ENCODE measurements around the gene ACAP3.

The ACAP3 gene

DNA sequence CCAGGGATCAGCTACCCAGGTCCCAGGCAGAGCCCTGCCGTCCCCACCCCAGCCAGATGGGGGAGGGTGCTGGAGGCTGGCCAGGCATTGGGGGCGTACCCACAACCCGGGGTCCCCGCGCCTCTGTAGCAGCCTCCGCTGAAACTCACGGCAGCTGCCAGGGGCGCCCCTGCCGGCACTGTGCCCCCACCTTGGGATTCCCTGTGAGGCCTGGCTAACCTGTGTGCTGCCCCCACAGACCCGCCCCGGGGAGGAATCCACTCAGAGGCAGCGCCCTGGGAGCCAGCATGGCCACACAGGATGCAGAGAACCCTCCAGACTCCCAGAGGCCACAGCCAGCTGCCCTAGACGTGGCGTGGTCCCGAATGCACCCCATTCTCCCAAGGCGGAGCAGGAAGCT lies 37.7 kb upstream of the ACAP3 start:
- DNase-seq (ENCODE audit: low read depth) = no peak

DNA sequence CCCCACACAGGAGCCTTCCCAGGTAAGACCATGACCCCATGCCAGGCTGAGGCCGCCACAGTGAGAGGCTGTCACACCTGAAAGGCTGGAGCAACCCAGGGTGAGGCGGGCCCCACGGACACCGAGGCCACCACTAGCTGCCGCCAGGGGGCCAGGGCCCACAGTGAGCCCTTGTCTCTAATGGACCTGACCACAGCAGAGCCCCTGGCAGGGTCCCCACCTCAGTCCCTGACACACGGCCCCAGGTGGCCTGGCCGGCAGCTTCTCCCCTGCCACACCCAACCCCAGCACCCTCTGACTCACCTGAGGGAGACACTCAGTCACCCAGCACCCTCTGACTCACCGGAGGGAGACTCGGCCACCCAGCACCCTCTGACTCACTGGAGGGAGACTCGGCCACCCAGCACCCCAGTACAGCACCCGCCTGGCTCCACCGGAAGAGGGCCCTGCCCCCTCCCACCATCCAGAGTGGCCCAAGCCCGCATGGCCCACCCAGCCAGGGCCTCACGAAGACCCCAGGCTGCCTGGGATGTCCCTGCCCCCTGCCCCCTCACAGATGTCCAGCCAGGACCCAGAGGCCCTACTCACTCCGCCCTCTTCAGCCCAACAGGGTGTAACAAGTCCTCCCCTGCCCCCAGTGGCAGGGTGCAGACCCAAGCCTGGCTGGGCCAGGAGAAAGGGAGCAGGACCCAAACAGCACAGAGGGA lies 37.1 kb upstream of the ACAP3 start:
- no peak for DNase-seq (ENCODE audit: low read depth)

DNA sequence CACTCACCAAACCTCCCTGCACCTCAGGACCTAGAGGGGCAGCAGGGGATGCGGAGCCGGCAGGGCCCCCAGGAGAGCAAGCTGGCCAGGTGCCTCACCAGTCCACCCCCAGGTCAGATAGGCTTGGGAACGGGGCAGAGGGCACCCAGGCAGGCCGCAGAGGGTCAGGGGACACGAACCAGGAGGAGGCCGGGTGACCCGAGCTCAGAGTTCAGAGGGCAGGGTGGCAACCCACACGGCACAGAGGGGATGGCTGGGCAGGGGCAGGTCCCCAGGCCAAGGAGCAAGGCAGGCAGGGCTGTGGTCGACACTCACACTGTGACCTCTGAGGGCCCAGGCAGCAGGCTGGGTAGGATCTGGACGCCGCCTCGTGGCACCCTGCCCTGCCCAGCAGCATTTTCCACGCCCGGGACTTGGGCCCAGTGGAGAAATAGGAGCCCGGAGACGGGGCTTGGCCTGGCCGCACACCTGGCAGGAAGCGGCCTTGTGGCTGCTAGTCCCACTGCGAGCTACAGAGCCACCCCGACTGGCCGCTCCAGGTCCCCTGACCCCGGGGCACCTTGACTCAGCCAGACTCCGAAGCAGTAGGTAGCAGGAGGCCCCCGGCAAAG lies 36.2 kb upstream of the ACAP3 start:
- no peak for DNase-seq (ENCODE audit: low read depth)

DNA sequence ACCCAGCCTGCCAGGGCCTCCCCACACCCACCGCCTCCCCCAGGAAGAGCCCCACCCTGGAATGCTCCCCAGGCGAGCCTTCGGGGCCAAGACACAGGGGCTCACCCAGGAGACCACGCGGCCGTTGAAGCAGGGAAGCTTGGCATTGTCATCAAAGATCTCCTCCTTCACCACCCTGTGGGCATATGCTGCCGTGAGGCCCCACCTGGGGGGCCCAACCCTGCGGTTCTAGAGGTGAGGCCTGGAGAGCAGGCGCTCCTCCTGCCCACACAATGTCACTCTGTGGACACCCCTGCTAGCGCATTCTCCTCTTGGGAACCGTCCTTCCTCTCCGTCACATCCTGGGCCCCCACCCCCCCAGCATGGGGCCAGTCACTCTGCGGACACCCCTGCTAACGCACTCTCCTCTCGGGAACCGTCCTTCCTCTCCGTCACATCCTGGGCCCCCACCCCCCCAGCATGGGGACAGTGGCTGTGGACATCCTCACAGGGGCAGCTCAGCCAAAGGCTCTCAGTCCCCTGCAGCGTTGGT lies 34.9 kb upstream of the ACAP3 start:
- DNase-seq (ENCODE audit: low read depth) = no peak

DNA sequence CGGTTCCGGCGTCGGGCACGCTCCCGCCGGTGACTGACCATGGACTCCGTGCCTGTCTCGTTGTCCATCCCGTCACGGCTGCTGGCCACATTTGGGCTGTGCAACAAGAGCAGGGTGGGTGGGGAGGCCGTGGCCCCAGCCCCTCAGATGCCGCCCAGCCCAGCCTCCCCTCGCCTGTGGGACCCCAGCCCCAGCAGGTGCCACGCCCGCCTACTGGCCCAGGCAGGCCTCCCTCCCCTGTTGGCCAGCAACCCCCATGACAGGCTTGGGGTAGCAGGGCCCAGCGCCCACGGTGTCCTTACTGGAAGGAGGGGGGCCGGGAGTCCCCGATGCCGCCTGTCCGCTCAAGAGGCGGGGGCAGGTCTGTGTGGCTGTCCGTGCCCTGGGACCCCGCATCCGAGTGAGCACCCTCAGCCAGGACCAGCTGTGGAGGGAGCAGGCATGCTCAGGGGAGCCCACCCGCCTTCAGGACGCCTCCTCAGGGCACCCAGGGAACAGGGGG lies 34.4 kb upstream of the ACAP3 start:
- no peak for DNase-seq (ENCODE audit: low read depth)

DNA sequence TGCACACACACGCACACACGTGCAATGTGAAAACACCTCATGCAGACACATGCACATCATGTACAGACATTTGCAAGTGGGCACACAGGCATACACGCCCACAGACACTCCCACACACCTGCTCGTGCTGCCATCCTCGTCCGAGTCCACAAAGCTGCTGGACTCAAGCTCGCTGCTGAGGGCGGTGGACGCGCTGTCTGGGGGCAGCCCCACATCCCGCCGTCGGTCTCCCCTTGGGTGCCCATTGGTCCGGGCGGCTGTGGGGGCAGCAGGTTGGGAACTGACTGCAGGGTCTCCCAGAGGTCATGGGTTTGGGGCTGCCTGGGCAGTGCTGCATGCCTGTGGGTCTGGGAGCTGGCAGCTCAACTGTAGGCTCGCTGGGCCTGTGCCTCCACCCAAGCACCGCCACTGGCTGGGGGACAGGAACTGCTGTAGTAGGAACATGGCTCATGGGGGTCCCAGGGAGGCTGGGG lies 33.9 kb upstream of the ACAP3 start:
- DNase-seq (ENCODE audit: low read depth) = no peak

DNA sequence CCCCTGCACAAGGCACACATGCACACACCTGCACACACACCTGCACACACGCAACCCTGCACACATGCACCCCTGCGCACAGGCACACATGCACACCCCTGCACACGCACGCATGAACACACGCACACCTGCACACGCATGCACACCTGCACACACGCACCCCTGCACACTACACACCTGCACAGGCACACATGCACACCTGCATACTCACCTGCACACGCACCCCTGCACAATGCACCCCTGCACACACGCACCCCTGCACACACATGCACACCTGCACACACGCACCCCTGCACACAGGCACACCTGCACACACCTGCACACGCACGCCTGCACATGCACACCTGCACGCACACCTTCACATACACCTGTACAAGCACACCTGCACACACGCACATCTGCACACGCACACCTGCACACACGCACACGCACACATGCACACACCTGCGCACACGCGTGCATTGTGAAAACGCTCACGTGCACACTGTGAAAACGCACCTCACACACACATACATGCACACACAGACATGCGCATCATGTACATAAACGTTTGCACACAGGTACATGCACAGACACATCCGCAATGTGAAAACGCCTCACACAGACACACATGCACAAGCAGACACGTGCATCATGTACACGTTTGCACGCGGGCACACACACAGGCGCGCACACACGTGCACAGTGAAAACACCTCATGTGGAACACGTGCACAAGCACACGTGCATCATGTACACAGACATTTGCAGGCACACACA lies 33.2 kb upstream of the ACAP3 start:
- DNase-seq (ENCODE audit: low read depth) = no peak

DNA sequence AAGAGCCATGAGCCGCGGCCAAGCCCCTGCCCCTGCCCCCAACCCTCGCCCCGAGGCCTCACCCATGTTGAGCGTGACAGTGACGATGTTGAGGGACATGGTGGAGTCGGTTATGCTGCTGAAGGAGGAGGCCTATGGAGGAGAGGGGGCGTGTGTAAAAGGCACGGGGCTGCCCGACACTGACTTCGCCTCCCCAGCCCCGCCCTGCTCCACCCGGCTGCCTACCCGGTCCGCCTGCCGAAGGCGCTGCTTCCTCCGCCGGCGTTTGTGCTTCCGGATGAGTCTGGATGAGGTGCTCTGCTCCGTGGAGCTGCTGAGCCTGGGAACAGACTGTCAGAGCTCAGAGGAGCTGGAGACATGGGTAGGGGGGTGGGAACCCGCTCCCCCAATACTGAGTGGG lies 32.5 kb upstream of the ACAP3 start:
- DNase-seq (ENCODE audit: low read depth) = no peak

DNA sequence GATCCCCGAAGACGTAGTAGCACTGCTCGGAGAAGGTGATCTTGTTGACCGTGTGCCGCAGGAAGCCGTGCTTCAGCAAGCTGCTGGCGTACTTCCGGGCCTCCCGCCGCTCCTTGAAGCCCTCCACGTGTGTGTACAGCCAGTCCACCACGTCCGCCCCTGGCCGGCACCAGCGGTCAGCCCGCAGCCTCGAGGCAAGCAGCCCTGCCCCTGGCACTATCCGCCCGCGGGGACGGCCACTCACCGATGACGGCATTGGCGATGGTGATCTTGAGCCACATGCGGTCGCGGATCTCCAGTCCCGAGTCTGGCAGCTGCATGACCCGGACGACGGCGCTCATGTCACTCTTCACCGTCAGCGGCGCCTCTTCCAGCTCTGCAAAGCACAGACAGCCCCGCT lies 30.5 kb upstream of the ACAP3 start:
- no peak for DNase-seq (ENCODE audit: low read depth)

DNA sequence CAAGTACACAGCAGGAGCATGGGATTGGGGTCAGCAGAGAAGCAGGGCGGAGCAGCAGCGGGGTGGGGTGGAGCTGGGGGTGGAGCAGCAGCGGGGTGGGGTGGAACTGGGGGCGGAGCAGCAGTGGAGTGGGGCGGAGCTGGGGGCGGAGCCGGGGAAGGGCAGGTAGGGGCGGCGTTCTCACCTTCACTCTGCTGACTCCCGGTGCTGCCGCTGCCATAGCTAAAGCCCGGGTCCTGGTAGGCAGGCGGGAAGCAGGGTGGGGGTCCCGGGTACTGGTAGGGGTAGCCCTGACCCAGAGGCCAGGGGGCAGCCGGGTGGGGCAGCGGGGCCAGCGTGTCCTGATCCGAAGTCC lies 30.0 kb upstream of the ACAP3 start:
- DNase-seq (ENCODE audit: low read depth) = no peak

DNA sequence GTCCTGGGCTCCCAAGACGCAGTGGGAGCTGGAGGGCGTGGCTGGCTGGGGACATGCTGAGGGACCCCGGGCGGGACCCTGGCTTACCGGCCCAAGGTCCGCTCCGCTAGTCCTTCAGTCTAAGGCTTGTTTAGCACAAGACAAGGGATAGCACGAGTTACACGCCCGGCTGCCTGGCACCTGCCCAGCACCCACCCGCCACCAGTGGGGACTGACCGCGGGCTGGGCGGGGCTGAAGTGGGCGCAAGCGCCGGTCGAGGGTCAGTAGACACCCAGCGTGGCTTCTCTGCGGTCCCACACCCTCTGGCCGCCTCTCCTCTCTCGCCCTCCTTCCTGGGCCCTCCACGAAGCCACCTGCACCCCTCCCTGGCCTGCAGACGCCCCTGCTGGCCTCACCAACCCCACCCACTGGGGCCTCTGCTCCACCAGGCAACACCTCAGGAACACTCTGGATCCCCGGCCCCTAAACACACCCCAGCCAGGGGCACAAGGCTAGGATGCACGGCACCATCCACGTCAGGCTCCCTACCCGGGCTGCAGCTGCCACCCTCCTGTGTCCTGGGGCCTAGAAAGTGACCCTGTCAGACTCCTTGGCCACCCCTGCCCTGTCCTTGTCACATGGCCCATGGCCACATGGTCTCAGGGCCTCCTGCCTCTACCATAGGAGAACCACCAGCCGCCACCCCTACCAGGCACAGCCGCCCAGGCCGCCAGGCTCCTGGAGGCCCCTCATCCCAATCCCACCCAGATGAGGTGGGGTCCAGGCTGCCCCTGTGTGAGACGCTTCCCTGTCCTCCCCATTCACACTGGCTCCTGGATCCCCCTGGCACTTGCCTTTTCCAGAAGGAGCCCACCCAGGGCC lies 29.4 kb upstream of the ACAP3 start:
- DNase-seq (ENCODE audit: low read depth) = no peak

DNA sequence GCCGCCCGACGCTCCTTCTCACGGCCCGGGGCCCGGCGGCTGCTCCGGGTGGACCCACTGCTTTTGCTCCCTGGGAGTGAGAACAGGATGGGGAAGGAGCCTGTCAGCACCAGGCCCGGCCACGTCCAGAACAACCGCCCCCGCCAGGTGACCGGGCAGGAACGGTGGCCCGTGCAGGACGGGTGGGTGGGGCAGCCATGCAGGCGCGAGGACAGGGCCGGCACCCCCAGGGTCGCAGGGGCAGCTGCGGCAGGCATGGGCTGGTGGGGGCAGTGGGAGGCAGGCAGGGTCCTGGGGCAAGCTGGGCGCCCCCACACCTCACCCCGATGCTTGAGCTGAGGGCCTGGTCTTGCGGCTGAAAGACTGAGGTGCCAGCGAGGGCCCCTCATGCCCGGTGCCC lies 28.7 kb upstream of the ACAP3 start:
- DNase-seq (ENCODE audit: low read depth) = no peak

DNA sequence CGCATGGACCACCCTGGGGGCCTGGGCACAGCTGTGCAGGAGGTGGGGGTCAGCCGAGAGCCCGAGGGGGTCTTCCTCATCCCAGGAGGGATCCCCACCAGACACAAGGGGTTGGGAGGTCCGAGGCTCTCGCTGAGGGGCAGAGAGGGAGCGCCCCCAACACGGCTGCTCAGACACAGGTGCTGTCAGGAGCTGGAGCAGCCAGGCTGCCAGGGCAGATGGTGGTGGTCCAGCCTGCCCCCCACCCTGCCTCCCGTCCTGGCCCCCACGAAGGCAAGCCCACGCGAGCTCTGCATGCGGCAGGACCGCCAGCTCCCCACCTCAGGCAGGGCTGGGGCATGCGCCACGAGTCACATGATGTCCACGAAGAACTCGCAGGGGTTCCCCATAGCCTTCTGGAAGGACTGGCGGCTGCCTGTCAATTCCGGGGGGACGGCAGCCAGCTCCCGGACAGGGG lies 28.1 kb upstream of the ACAP3 start:
- no peak for DNase-seq (ENCODE audit: low read depth)

DNA sequence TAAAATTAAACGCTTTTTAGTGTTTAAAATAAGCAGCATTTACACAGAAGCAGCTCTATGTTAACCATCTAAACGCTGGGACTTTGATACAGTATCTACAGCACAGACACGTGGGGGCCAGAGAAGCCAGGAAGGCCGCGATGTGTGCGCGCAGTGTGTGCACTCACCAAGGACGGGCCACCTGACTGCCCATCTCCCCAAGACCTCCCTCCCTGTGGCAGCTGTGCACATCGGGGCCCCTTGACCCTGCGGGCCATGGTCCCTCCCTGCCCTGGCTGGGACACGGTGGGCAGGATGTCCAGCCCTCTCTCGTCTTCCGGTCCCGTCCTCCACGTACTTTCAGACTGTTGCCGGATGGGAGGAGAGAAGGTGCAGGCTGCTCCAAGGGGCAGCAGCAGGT lies 27.6 kb upstream of the ACAP3 start:
- DNase-seq (ENCODE audit: low read depth) = no peak

DNA sequence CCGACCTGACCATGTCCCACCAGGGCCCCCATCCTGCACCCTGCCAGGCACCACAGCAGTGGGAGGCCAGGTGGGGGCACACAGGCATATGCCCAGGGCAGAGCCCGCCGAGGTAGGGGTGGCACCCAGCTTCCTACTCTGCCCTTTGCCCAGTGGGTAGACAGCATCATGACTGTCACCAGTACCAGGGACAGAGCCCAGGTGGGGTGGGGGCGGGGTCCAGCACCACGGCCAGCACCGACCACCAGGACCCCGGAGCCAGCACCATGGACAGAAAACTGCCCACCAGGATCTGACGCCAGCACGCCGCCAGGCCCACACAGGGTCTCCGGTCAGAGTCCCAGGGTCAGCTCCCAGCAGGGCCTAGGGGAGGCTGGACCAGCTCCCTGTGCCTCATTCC lies 27.1 kb upstream of the ACAP3 start:
- no peak for DNase-seq (ENCODE audit: low read depth)

DNA sequence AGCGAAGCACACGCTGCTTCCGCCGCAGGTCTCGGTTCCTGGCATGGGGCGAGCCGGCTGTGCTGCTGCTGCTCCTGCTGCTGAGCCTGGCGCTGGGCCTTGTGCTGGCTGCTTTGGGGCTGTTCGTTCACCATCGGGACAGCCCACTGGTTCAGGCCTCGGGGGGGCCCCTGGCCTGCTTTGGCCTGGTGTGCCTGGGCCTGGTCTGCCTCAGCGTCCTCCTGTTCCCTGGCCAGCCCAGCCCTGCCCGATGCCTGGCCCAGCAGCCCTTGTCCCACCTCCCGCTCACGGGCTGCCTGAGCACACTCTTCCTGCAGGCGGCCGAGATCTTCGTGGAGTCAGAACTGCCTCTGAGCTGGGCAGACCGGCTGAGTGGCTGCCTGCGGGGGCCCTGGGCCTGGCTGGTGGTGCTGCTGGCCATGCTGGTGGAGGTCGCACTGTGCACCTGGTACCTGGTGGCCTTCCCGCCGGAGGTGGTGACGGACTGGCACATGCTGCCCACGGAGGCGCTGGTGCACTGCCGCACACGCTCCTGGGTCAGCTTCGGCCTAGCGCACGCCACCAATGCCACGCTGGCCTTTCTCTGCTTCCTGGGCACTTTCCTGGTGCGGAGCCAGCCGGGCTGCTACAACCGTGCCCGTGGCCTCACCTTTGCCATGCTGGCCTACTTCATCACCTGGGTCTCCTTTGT lies 26.0 kb upstream of the ACAP3 start:
- DNase-seq (ENCODE audit: low read depth) = no peak

DNA sequence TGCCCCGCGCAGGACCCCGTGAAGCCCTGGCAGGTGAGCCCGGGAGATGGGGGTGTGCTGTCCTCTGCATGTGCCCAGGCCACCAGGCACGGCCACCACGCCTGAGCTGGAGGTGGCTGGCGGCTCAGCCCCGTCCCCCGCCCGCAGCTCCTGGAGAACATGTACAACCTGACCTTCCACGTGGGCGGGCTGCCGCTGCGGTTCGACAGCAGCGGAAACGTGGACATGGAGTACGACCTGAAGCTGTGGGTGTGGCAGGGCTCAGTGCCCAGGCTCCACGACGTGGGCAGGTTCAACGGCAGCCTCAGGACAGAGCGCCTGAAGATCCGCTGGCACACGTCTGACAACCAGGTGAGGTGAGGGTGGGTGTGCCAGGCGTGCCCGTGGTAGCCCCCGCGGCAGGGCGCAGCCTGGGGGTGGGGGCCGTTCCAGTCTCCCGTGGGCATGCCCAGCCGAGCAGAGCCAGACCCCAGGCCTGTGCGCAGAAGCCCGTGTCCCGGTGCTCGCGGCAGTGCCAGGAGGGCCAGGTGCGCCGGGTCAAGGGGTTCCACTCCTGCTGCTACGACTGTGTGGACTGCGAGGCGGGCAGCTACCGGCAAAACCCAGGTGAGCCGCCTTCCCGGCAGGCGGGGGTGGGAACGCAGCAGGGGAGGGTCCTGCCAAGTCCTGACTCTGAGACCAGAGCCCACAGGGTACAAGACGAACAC lies 25.2 kb upstream of the ACAP3 start:
- DNase-seq (ENCODE audit: low read depth) = no peak

DNA sequence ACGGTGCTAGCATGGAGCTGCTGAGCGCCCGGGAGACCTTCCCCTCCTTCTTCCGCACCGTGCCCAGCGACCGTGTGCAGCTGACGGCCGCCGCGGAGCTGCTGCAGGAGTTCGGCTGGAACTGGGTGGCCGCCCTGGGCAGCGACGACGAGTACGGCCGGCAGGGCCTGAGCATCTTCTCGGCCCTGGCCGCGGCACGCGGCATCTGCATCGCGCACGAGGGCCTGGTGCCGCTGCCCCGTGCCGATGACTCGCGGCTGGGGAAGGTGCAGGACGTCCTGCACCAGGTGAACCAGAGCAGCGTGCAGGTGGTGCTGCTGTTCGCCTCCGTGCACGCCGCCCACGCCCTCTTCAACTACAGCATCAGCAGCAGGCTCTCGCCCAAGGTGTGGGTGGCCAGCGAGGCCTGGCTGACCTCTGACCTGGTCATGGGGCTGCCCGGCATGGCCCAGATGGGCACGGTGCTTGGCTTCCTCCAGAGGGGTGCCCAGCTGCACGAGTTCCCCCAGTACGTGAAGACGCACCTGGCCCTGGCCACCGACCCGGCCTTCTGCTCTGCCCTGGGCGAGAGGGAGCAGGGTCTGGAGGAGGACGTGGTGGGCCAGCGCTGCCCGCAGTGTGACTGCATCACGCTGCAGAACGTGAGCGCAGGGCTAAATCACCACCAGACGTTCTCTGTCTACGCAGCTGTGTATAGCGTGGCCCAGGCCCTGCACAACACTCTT lies 24.5 kb upstream of the ACAP3 start:
- DNase-seq (ENCODE audit: low read depth) = no peak

DNA sequence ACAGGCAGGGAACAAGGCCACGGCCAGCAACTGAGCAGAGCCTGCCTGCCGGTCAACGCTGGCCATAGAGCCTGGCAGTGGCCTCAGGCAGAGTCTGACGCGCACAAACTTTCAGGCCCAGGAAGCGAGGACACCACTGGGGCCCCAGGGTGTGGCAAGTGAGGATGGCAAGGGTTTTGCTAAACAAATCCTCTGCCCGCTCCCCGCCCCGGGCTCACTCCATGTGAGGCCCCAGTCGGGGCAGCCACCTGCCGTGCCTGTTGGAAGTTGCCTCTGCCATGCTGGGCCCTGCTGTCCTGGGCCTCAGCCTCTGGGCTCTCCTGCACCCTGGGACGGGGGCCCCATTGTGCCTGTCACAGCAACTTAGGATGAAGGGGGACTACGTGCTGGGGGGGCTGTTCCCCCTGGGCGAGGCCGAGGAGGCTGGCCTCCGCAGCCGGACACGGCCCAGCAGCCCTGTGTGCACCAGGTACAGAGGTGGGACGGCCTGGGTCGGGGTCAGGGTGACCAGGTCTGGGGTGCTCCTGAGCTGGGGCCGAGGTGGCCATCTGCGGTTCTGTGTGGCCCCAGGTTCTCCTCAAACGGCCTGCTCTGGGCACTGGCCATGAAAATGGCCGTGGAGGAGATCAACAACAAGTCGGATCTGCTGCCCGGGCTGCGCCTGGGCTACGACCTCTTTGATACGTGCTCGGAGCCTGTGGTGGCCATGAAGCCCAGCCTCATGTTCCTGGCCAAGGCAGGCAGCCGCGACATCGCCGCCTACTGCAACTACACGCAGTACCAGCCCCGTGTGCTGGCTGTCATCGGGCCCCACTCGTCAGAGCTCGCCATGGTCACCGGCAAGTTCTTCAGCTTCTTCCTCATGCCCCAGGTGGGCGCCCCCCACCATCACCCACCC lies 23.6 kb upstream of the ACAP3 start, which contains the start of gene TAS1R3:
TSS of gene TAS1R3 (plus strand) at position 213 of the 898 bp plus-strand sequence. CDS start at position 279, 66 bp downstream.
- no peak for DNase-seq (ENCODE audit: low read depth)

All from fibroblast of the conjunctiva (primary cell).